GM18499 (cell line): Measurements from ENCODE around the gene TTC28.
"Not testable (repeated sequence)": the region's sequence is repeated elsewhere in the genome, so short reads cannot be mapped to it uniquely, and the experiment has no call there.

Source experiments
- ATAC-seq: cut with Tn5 transposase; IDR thresholded peaks from one replicate; pipeline ENCODE4 v1.9.1; 2021; ENCODE audit warnings: moderate number of reproducible peaks; ENCODE audit not compliant: insufficient read depth, unreplicated experiment

Gene TTC28

DNA sequence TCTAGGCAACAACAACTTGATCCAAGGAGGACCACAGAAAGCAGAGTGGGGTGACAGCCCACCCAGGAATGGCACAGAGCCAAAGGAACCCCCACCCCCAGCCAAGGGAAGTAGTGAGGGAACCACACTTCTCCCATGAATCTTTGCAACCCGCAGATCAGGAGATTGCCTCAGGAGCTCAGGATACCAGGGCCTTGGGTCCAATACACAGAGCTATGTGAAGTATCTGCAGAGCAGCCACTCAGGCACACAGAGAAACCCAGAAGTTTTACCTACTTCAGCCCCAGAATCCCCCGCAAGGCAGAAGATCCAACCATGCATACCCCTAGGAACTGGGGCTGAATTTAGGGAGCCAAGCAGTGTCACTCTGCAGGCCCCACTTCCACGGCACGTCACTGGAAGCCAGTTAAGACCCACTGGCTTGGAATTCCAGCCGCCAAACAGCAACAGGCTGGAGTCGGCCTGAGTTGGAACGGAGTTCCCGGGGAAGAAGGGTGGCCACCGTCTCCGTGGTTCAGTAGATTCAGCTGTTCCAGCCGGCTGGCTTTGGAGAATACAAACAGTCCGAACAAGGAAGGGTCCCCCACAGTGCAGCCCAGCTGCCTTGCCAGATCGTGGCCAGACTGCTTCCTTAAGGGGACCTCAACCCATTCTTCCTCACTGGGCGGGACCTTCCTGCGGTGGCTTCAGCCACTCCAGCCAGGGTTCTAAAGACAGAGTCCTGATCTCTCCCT lies 174.1 kb downstream of the TTC28 start:
- ATAC-seq: no peak

GRCh38 chr22:28500006-28500405 lies 179.6 kb downstream of the TTC28 start:
- no peak for ATAC-seq

DNA sequence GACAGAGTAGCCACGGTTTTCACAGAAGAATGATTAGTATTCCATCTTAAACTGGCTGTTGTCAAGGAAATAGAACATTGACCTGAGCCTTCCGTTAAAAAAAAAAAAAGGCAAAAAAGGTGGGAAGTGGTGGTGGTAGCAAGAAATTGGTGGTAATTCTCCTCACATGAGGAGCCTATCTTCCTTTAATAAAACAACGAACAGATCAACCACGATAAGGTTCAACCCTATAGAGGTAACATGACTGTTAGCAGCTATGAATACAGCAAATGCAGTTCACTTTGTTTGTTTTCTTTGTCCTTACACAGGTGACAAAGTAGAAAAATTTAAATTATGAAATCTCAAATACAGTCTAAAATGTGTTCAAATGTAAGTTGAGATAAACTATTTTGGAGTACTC lies 181.6 kb downstream of the TTC28 start:
- ATAC-seq: no peak

GRCh38 chr22:28497188-28497587 lies 182.5 kb downstream of the TTC28 start:
- ATAC-seq: no peak

DNA sequence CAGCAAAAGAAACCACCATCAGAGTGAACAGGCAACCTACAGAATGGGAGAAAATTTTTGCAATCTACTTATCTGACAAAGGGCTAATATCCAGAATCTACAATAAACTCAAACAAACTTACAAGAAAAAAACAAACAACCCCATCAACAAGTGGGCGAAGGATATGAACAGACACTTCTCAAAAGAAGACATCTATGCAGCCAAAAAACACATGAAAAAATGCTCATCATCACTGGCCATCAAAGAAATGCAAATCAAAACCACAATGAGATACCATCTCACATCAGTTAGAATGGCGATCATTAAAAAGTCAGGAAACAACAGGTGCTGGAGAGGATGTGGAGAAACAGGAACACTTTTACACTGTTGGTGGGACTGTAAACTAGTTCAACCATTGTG lies 188.4 kb downstream of the TTC28 start:
- ATAC-seq: not testable (repeated sequence)

- no peak for ATAC-seq
These were observed 190.8 kb downstream of the TTC28 start for GRCh38 chr22:28488825-28489224.

- no peak for ATAC-seq
These were observed 195.0 kb downstream of the TTC28 start for GRCh38 chr22:28484662-28485061.

- no peak for ATAC-seq
These were observed 197.9 kb downstream of the TTC28 start for GRCh38 chr22:28481725-28482124.

DNA sequence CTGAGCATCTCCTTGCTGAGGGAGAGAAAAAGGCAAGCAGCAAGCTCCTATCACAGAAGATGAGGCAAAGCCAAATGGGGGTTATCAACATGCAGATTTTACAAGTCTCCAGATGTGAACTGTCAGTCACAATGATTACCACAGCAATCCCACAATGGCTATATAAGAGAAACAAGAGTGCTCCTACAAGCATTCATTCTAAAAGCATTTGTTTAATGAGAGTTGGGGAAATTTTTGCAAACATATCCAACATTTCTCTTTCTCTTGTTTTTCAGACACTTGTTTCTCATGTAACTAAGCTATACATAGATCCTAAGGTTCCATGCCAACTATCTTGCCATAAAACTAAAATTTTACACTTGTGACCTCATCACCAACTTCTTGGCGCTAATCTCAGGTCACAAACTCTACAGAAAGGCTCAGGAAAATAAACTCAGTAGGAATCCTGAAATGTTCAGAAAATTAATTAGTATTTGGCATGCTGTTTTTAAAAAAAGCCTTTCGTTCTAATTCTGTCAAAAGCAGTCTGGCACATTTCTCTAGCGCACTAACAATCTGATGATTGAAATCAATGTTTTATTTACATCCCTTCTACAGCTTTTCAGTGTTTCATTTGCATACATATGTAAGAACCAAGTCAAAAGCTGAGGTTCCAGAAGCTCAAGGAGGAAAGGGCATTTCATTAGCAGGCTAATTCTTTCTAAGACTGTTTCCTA lies 199.5 kb downstream of the TTC28 start:
- ATAC-seq: no peak

- ATAC-seq: no peak
These were observed 201.1 kb downstream of the TTC28 start for GRCh38 chr22:28478564-28478963.

- ATAC-seq: no peak
These were observed 202.1 kb downstream of the TTC28 start for GRCh38 chr22:28477556-28477955.

DNA sequence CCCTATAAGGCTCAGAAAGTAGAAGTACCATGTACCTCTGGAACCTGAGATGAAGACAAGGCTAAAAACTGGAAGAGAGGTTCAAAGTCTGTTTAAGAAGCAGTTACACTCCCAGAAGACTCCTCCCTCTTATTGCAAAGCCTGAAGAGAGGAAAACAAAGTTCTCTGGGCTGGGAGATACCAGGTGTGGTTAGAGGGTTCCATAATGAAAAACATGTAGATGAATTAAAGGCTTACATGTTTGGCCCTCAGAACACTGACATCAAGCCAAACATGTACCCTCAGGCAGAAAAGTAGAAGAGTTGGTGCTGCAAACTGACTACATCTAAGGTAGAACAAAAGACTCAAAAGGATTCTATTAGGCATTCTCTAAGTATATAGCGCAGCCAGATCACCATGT lies 205.3 kb downstream of the TTC28 start:
- no peak for ATAC-seq

GRCh38 chr22:28473258-28473657 lies 206.4 kb downstream of the TTC28 start:
- no peak for ATAC-seq

GRCh38 chr22:28467055-28467454 lies 212.6 kb downstream of the TTC28 start:
- ATAC-seq: not testable (repeated sequence)

GRCh38 chr22:28466399-28466798 lies 213.2 kb downstream of the TTC28 start:
- ATAC-seq: no peak

GRCh38 chr22:28465841-28466240 lies 213.8 kb downstream of the TTC28 start:
- no peak for ATAC-seq

DNA sequence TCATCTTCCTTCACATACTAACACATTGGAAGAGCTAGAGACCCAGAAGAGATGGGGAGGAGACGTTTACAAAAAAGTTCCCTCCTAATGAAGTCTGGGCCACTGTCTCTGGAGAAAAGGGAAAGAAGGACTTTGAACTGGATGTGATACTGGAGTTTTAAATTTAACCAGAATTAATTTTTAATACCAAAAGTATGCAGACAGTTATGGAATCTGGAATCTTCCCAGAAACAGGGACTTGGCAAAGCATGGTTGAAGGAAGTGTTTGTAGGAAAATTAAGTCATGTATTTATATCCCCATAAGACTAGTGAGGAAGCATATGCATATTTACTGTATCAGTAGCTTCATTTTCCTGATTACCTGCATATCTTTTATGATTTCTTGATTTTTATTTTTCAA lies 215.5 kb downstream of the TTC28 start:
- no peak for ATAC-seq

- ATAC-seq: not testable (repeated sequence)
These were observed 216.2 kb downstream of the TTC28 start for GRCh38 chr22:28463408-28463807.

GRCh38 chr22:28462901-28463300 lies 216.7 kb downstream of the TTC28 start:
- no peak for ATAC-seq

DNA sequence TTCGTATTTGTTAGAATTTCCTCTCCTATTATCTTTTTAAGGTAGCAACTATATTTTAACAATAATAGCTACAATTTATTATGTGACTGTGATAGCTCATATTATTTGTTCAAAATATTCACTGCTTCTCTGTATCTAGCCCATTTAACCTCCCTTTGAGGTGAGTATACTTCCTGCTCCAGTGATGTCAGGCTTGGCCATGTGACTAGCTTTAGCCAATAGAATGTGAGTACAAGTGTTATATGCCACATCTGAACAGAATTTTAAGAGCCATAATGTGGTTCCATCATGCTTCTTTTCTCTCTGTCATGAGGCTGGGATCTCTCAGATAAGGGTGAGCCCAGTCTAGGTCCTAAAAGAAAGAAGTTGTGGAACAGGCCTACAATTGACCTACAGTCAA lies 217.6 kb downstream of the TTC28 start:
- ATAC-seq: no peak

- ATAC-seq: no peak
These were observed 225.1 kb downstream of the TTC28 start for GRCh38 chr22:28454431-28455064.
